C1 segment of cervical spinal cord (tissue), 14 donors: Measurements from ENCODE around the gene BRDT.
"Not testable (repeated sequence)": the region's sequence is repeated elsewhere in the genome, so short reads cannot be mapped to it uniquely, and the experiment has no call there.

ENCODE experiments used
- DNase-seq, 14 donors: peaks; one replicate each; lab custom pipeline; 2025; lab: John Stamatoyannopoulos, UW

The BRDT gene

GRCh38 chr1:91981996-91982609 is 32.9 kb downstream of the BRDT start:
- no peak for DNase-seq

GRCh38 chr1:91993256-91993655 is 44.1 kb downstream of the BRDT start:
- no peak for DNase-seq

DNA sequence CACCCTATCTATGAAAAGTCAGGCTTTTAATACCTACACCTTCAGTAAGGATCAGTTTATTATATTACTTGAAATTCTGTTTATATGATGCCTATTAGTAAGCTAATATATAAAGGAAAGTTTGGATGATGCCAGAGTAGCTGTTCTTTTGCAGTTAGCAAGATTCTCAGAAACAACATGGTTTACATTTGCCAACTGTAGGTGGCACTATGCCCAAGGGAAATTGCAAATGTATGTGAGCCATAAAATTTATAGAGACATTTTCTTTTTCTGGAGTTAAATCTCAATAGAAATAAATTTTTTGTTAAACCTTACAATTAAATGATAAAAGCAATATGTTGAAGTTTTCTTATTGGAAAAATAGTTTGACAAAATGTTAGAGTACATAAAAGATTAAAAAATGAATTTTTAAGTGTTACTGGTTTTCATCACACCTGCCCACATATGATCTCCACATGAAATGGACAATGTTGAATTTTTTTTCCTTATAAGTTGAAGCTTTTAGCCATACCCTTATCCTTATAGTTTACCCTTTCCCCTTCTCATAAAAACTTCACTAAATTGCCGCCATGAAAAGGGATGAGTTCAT is 48.5 kb downstream of the BRDT start:
- peak in 1 of 14 donors; percentile 0 for DNase-seq

- no peak for DNase-seq
Observed at GRCh38 chr1:92004129-92004528, 54.9 kb downstream of the BRDT start.

DNA sequence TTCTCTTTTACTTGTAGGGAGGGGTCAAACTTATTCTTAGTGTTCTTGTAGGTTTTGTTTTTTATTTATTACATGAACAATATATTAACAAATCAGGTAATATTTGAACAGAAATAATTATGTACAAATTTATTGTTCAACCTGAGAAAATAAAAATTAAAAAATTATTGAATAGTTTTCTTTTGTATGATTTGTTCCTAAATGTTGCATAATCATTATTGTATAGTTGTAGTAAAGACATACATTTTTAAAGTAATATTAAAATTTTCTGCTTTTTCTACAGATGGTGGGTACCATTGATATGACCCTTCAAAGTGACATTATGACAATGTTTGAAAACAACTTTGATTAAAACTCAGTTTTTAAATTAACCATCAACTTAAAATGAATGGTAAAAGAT is 64.7 kb downstream of the BRDT start:
- DNase-seq = no peak

- DNase-seq = no peak
Observed at GRCh38 chr1:92016720-92017316, 67.6 kb downstream of the BRDT start.

DNA sequence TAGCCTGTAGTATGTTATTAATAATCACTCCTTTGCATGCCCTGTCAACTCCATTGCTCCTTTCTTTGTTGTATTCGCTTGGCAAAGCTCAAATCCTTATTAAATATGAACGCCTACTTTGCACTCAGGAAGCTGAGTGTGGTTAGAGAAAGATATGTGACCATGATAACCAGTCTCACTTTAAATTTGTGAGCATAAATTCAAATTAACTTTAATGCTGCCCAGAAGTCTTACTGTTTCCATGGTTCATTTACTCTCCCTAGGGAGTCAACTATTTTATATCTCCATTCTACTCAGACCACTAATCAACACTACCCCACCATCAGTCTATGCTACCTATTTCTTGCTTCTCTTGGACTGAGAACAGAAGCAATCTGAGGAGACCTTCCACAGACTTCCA is 68.5 kb downstream of the BRDT start:
- DNase-seq = no peak

DNA sequence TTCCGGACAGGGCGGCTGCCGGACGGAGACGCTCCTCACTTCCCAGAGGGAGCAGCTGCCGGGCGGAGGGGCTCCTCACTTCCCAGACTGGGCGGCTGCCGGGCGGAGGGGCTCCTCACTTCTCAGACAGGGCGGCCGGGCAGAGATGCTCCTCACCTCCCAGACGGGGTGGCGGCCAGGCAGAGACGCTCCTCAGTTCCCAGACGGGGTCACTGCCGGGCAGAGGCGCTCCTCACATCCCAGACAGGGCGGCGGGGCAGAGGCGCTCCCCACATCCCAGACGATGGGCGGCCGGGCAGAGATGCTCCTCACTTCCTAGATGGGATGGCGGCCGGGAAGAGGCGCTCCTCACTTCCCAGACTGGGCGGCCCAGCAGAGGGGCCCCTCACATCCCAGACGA is 76.8 kb downstream of the BRDT start:
- not testable (repeated sequence) for DNase-seq

- DNase-seq = no peak
Observed at GRCh38 chr1:92026806-92027205, 77.6 kb downstream of the BRDT start.

- DNase-seq = peak in 1 of 14 donors; percentile 33
Observed at GRCh38 chr1:92029241-92029922, 80.2 kb downstream of the BRDT start.

DNA sequence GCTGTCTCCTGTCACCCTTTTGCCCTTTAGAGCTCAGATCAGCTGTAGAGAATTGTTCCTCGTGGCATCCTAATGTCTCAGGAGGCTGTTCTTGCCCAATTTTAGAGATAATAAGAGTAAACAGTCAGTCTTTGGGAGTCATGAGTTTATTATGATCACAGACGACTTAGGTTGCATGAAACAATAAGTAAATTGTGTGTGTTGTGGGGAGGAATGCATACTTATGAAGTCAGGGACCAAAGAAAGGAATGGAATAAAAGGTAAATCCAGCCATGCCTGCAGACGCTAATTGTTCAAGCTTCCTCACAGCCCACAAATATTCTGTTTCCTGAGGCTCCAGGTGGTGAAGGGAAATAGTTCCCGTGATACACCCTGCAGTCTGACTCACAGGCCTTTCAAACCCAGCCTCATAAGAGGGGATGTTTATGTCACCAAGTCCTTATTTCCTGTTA is 81.5 kb downstream of the BRDT start:
- peak in 2 of 14 donors; percentile 1 to 65 for DNase-seq

DNA sequence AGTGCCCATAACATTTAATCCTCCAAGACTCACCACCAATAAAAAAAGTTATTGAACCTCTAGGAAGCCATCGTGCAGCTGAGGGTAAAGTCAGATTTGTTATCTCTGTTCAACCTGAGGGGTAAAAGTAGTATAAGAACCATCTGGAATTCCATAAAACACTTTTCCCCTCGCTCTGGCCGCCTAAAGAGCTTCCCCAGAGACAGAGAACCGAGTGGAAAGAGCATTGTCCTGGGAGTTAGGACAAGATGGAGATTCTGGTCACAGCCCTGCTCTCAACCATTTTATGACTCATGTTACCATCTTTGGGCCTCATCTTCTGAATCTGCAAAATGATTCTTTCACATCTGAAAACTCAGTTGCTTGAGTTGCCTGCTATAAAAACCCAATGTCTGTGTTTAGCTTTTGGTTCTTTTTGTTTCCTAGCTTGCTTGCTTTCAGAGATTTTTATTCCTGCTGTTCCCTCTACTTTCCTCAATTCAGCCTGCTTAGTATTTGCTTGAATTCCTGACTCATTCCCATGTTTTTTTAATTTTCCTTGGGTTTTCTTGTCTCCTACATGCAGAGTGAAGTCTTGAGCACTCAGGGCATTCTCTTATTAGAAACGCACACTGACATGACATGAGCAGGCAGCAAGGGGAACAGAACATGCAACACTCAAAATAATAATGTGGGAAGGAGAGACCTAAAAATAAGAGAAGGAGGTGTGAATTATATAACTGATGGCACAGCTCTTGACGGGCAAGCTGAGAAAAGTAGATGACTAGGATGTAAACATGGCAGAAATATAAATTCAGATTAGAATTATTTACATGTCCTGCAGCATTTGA is 82.3 kb downstream of the BRDT start:
- DNase-seq = no peak

DNA sequence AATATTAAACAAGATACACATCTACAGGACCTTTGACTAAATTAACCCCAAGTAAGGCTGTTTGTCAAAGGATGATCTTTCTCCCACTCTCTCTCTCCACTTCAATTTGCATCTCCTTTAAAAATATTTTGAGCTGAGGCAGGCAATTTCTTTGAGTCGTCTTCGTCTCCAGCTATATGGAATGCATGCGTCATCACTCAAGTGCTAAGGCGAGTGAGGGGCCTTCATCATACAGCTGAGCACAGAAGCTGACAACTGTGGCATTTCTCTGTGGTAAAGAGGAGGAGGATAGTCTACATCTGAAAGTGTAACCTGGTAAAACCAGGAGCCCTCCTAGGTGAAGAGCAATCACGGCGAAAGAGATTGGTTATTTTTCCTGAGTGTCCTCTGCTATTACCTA is 88.2 kb downstream of the BRDT start:
- DNase-seq = no peak

DNA sequence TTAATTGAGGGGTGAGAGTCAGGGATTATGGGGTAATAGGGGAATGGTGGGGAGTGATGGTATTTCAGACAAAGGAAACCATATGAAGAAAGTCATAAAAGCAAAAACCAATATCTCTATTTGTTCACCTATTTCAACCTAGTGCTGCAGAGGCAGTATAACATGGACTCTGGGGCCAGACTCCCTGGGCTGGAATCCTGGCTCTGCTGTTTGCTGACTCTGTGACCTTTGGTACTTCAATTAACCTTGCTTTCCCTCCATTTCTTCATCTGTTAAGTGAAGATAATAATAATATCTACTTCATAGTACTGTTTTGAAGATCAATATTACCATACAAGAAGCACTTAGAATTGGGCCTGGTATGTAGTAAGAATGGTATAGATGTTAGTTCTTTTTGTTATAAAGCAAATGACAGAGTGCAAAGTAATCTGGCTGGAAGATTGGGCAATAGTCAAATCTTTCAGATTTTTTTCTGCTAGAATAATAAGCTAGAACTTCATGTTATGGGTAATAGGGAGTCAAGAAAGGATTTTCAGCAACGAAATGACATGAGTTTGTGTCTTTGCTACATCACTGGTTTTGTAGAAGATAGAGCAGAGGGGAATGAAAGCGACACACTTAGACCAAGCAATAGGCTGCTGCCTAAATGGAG is 89.6 kb downstream of the BRDT start:
- no peak for DNase-seq

- no peak for DNase-seq
Observed at GRCh38 chr1:92040971-92041370, 91.8 kb downstream of the BRDT start.

GRCh38 chr1:92043621-92044020 is 94.4 kb downstream of the BRDT start:
- DNase-seq = no peak

DNA sequence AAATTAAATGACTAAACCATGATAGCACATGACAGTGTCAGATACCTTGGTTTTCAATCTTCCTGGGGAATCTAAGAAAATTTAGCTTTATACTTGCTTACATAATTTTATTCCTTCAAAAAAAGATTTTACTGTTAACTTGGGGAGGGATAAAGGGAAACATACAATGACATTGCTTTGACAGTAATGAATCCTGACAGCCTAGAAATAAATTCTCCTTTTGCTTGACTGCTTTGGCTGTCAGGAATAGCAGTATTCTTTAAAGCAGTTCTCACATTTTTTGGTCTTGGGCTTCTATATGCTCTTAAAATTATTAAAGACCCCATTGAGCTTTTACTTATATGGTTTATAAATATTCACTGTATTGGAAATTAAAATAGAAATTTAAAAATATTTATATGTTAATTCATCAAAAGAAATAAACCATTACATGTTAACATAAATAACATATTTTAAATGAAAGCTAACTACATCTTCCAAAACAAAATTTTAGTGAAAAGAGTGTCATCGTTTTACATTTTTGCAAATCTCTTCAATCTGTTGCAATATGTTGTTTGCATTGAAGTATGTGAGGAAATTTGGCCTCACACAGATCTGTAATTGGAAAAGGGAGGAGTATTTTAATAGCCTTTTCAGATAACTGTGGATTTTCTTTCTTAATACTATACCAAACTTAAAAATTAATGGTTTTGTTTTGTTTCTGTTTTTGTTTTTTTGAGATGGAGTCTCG is 96.7 kb downstream of the BRDT start:
- no peak for DNase-seq

DNA sequence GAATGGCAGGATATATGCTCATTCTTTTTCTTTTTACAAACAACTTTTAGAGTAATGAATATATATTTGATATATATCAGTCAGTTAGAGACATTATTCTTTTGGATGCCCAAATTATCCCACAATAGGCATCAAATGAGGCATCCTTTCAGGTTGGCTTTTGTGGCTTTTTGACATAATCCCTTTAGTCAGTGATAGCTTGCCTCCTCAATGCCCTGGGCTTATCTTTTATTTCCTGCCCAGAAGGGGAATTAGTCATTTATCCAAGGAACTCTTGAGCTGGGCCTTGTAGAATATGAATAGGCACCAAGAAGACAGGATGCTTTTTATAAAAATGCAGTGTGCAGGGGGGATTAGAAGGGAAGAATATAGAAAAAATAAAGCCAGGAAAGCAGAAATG is 102.7 kb downstream of the BRDT start:
- no peak for DNase-seq
